Right atrium auricular region (tissue), 2 donors: ENCODE data around the gene FECH. TPM values are rescaled to one million over a fixed set of nuclear protein-coding genes. Genes with fewer than 3 reads are reported as not detected.
"Not testable (repeated sequence)": the region's sequence is repeated elsewhere in the genome, so short reads cannot be mapped to it uniquely, and the experiment has no call there.

Source experiments
- DNase-seq: peaks from one replicate; pipeline ENCODE4 v3.0.0-alpha.2; 2019; ENCODE audit warnings: low spot score
- H3K27ac ChIP-seq, 2 donors: fragments of 200-600 bp; sonication (generic); 1 replicate in 1 of 2; 2 replicates in 1 of 2; pipeline ENCODE4 v1.5.1; 2016 to 2019
- H3K27me3 ChIP-seq, 2 donors: fragments of 200-600 bp; sonication (generic); one replicate each; pipeline versions ENCODE4 v1.5.1 to v1.6.0; 2017 to 2019
- H3K36me3 ChIP-seq: fragments of 200-600 bp; sonication (generic); one replicate; pipeline ENCODE4 v1.5.1; 2016
- H3K4me1 ChIP-seq, 2 donors: fragments of 200-600 bp; sonication (generic); one replicate each; pipeline versions ENCODE4 v1.5.1 to v1.6.0; 2017 to 2019
- H3K4me3 ChIP-seq, 2 donors: fragments of 200-600 bp; sonication (generic); 1 replicate in 1 of 2; 2 replicates in 1 of 2; pipeline ENCODE4 v1.5.1; 2017 to 2019; ENCODE audit warnings: mild to moderate bottlenecking in 1 of 2, moderate library complexity in 1 of 2
- H3K9me3 ChIP-seq, 2 donors: fragments of 200-600 bp; sonication (generic); one replicate each; pipeline ENCODE4 v1.5.1; 2019
- total RNA-seq, 2 donors: library from RNA; depleted of rRNA; stranded (reverse); fragments of >200 nt; gene quantifications; one replicate each; pipeline ENCODE4 v1.1.0, GENCODE V29; 2016
- TF ChIP-seq, protein P1 (sequence below), 2 donors: fragments of 200-600 bp; sonication (generic); IDR thresholded peaks; one replicate each; pipeline ENCODE4 v1.5.1; 2019; ENCODE audit warnings: antibody characterized with exemption in 2 of 2

FECH gene
- total RNA-seq, 2 donors from 2014 or later, result 27.1 to 62.7 TPM

DNA sequence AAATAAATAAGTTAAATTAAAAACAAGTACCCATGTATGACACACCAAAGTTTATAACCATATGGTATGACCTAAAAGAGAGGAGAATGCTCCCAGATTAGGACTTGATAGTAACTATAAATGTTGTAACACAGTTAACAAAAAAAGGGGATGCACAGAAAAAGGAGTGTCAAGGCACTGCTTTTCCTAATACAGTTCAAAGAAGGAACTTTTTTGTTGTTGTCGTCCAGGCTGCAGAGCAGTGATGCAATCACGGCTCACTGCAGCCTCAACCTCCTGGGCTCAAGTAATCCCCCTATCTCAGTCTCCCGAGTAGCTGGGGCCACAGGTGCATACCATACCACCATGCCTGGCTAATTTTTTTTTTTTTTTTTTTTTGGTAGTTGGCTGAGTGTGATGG, 32.4 kb upstream of the FECH start:
- TF ChIP-seq, protein P1, sequence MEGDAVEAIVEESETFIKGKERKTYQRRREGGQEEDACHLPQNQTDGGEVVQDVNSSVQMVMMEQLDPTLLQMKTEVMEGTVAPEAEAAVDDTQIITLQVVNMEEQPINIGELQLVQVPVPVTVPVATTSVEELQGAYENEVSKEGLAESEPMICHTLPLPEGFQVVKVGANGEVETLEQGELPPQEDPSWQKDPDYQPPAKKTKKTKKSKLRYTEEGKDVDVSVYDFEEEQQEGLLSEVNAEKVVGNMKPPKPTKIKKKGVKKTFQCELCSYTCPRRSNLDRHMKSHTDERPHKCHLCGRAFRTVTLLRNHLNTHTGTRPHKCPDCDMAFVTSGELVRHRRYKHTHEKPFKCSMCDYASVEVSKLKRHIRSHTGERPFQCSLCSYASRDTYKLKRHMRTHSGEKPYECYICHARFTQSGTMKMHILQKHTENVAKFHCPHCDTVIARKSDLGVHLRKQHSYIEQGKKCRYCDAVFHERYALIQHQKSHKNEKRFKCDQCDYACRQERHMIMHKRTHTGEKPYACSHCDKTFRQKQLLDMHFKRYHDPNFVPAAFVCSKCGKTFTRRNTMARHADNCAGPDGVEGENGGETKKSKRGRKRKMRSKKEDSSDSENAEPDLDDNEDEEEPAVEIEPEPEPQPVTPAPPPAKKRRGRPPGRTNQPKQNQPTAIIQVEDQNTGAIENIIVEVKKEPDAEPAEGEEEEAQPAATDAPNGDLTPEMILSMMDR (IDR thresholded peaks at IDR 0.05), result no peak
- Histone ChIP-seq H3K9me3 (no peaks in the 10 kb centered on the region), H3K36me3 (peaks cover 40% of the 10 kb centered on the region), H3K27me3 (no peaks in the 10 kb centered on the region), H3K4me3 (no peak overlapping the region), H3K27ac (no peak overlapping the region), H3K4me1 (peaks cover 0 to 19% of the 10 kb centered on the region in 2 donors)
- no peak for DNase-seq

DNA sequence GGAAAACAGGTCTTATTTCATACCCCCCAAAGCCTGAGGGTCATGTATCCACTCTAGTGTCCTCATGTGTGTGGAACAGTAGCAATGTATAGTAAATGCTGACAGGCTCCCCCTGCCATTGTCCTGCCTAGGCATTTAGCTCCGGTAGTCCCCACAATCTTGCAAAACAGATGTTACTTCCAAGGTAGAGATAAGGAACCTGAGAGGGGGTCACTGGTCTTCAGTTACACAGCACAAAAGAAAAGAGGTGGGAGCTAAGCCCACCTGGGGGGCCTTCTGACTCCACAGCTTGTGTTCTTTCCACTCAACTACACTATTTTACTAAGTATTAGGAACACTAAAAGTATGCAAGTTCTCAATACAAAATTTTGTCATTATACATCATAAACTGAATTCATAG, 17.4 kb upstream of the FECH start:
- Histone ChIP-seq H3K9me3 (no peaks in the 10 kb centered on the region), H3K36me3 (peaks cover 84% of the 10 kb centered on the region), H3K27ac (no peak overlapping the region), H3K27me3 (no peaks in the 10 kb centered on the region), H3K4me1 (no peaks in the 10 kb centered on the region), H3K4me3 (no peak overlapping the region)
- TF ChIP-seq, protein P1 (IDR thresholded peaks at IDR 0.05), result no peak
- no peak for DNase-seq

DNA sequence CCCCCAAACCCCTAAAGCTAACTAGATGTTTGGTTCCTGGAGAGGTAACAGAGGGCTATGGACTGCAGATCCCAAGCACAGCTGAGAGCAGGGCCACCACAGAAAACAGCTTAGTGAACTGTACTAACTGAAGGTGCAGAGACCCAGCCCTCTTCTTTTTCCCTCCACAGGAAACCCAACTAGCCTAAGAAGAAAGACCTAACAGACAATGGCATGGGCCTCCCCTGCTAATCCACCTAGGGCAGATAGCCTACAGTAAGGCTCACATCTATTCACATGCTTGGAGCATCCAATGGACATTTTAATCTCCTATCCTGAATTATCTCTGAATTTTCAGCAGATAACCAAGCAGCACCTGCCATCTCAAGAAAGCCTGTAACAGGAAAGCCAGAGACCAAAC, 8.8 kb upstream of the FECH start:
- TF ChIP-seq, protein P1 (IDR thresholded peaks at IDR 0.05), result no peak
- Histone ChIP-seq H3K4me1 (no peaks in the 10 kb centered on the region), H3K36me3 (peaks cover 7% of the 10 kb centered on the region), H3K27ac (no peak overlapping the region), H3K27me3 (no peaks in the 10 kb centered on the region), H3K9me3 (no peaks in the 10 kb centered on the region), H3K4me3 (no peak overlapping the region)
- DNase-seq, result no peak

DNA sequence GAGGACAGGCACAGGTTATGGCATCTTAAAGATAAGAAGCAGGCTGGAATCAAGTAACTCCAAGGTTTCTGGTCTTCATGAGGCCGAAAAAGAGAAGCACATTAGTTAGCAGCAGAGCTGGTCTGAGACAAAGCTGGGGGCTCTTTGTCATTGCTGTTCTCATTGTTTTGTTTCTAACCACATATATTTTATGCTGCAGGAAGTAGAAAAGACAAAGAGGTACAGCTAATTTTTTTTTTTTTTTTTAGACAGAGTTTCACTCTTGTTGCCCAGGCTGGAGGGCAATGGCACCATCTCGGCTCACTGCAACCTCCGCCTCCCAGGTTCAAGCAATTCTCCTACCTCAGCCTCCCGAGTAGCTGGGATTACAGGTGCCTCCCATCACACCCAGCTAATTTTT, 6.2 kb upstream of the FECH start:
- DNase-seq, H3K27ac ChIP-seq, H3K4me3 ChIP-seq, H3K4me1 ChIP-seq, H3K36me3 ChIP-seq, H3K9me3 ChIP-seq, H3K27me3 ChIP-seq: not testable (repeated sequence)

- Histone ChIP-seq H3K4me3 (no peak overlapping the region), H3K9me3 (no peaks in the 10 kb centered on the region), H3K4me1 (peaks cover 0 to 21% of the 10 kb centered on the region in 2 donors), H3K27ac (no peak overlapping the region), H3K36me3 (no peaks in the 10 kb centered on the region), H3K27me3 (no peaks in the 10 kb centered on the region)
- TF ChIP-seq, protein P1 (IDR thresholded peaks at IDR 0.05), result no peak
- no peak for DNase-seq
Measured at GRCh38 chr18:57589161-57589560, 2.7 kb upstream of the FECH start.

DNA sequence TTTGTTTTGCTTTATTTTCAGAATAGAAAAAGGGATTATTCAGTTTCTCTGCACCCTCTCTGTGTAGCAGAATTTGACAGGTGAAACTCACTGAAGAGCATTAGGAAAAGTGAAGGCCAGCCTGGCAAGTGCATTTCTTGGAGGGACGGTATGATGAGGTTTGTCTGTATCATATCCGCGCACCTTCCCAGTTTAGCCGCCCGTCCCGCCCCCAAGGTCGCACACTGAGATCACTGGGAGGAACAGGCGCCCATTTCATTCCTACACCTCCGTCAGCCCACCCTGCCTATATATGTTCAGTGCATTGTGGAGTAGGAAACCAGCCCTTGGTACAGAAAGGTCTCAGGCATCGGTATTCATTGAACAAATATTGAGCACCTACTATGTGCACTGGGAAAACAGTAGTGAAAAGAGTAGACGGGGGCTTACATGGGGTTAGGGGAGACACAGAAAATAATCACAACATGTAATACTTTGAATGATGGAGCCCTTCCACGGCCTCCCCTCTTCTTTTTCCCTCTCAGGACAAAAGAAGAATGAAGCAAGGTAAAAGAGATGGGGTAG, 678 bp upstream of the FECH start:
- peak overlapping the region; percentile 76 to 96 for H3K4me3 ChIP-seq
- no peaks in the 10 kb centered on the region for H3K27me3 ChIP-seq
- H3K27ac ChIP-seq, result peak overlapping the region; percentile 90 to 94
- TF ChIP-seq, protein P1 (IDR thresholded peaks at IDR 0.05), result no peak
- DNase-seq, result no peak
- H3K4me1 ChIP-seq, result peaks cover 0 to 21% of the 10 kb centered on the region in 2 donors
- H3K9me3 ChIP-seq, result no peaks in the 10 kb centered on the region
- H3K36me3 ChIP-seq, result no peaks in the 10 kb centered on the region
